H9 (cell line): Measurements from ENCODE around the gene GPC3. TPM values are rescaled to one million over a fixed set of nuclear protein-coding genes. Genes with fewer than 3 reads are reported as not detected.

ENCODE experiments used
- DNase-seq: peaks from one replicate; pipeline ENCODE4 v3.0.0-alpha.2; 2017
- H2AFZ ChIP-seq: one replicate; pipeline ENCODE4 v1.6.1; 2013; ENCODE audit warnings: mild to moderate bottlenecking, low read length, control low read depth, moderate library complexity
- H2AK5ac ChIP-seq: 2 replicates; pipeline ENCODE4 v1.6.1; 2013; ENCODE audit warnings: low read length, control low read depth, mixed read lengths; ENCODE audit not compliant: insufficient read length
- H2BK120ac ChIP-seq: one replicate; pipeline ENCODE4 v1.6.1; 2013; ENCODE audit warnings: low read depth, mild to moderate bottlenecking, low read length, control low read depth, inconsistent platforms; ENCODE audit not compliant: poor library complexity, severe bottlenecking
- H2BK12ac ChIP-seq: 2 replicates; pipeline ENCODE4 v1.6.1; 2013; ENCODE audit warnings: low read length, control low read depth, mixed read lengths, low read depth; ENCODE audit not compliant: insufficient read length
- H2BK15ac ChIP-seq: 2 replicates; pipeline ENCODE4 v1.6.1; 2013; ENCODE audit warnings: low read depth, low read length, control low read depth
- H2BK20ac ChIP-seq: one replicate; pipeline ENCODE4 v1.6.1; 2013; ENCODE audit warnings: low read depth, mild to moderate bottlenecking, low read length, control low read depth, inconsistent platforms; ENCODE audit not compliant: poor library complexity, severe bottlenecking
- H2BK5ac ChIP-seq: 2 replicates; pipeline ENCODE4 v1.6.1; 2013; ENCODE audit warnings: low read length, control low read depth, mixed read lengths; ENCODE audit not compliant: insufficient read length
- H3K14ac ChIP-seq: 2 replicates; pipeline ENCODE4 v1.6.1; 2013; ENCODE audit warnings: low read length, control low read depth; ENCODE audit not compliant: insufficient read depth
- H3K18ac ChIP-seq: 2 replicates; pipeline ENCODE4 v1.6.1; 2013; ENCODE audit warnings: low read depth, mild to moderate bottlenecking, mixed read lengths, low read length, control low read depth; ENCODE audit not compliant: insufficient read length
- H3K23ac ChIP-seq: 2 replicates; pipeline ENCODE4 v1.6.1; 2013; ENCODE audit warnings: low read length, control low read depth, mixed read lengths, low read depth; ENCODE audit not compliant: insufficient read length
- H3K23me2 ChIP-seq: 2 replicates; pipeline ENCODE4 v1.6.1; 2013; ENCODE audit warnings: low read depth, mild to moderate bottlenecking, mixed read lengths, low read length, control low read depth; ENCODE audit not compliant: insufficient read length, poor library complexity, severe bottlenecking
- H3K27ac ChIP-seq: 2 replicates; pipeline ENCODE4 v1.5.1; 2013; ENCODE audit warnings: low read length, control low read depth, mixed read lengths, low read depth; ENCODE audit not compliant: insufficient read length
- H3K27me3 ChIP-seq: 2 replicates; pipeline ENCODE4 v1.6.1; 2013; ENCODE audit warnings: low read length, control low read depth, inconsistent platforms; ENCODE audit not compliant: insufficient read depth
- H3K4ac ChIP-seq: 2 replicates; pipeline ENCODE4 v1.6.1; 2013; ENCODE audit warnings: low read depth, mild to moderate bottlenecking, control low read depth, inconsistent platforms, low read length, moderate library complexity
- H3K4me1 ChIP-seq: 2 replicates; pipeline ENCODE4 v1.6.1; 2013; ENCODE audit warnings: low read length, control low read depth, inconsistent platforms; ENCODE audit not compliant: insufficient read depth
- H3K4me2 ChIP-seq: 2 replicates; pipeline ENCODE4 v1.6.1; 2013; ENCODE audit warnings: low read length, control low read depth, mixed read lengths; ENCODE audit not compliant: insufficient read length, insufficient read depth
- H3K56ac ChIP-seq: 2 replicates; pipeline ENCODE4 v1.6.1; 2013; ENCODE audit warnings: low read depth, mild to moderate bottlenecking, mixed read lengths, low read length, control low read depth; ENCODE audit not compliant: insufficient read length
- H3K79me1 ChIP-seq: 2 replicates; pipeline ENCODE4 v1.6.1; 2013; ENCODE audit warnings: low read depth, mild to moderate bottlenecking, moderate library complexity, low read length, control low read depth, inconsistent platforms; ENCODE audit not compliant: insufficient read depth, poor library complexity, severe bottlenecking
- H3K79me2 ChIP-seq: 2 replicates; pipeline ENCODE4 v1.6.1; 2013; ENCODE audit warnings: low read length, control low read depth, inconsistent platforms; ENCODE audit not compliant: insufficient read depth
- H3K9ac ChIP-seq: 2 replicates; pipeline ENCODE4 v1.6.1; 2013; ENCODE audit warnings: low read length, control low read depth, mixed read lengths; ENCODE audit not compliant: insufficient read length; ENCODE audit errors: extremely low read depth
- H3K9me3 ChIP-seq: one replicate; pipeline ENCODE4 v1.6.1; 2013; ENCODE audit warnings: low read depth, low read length, inconsistent platforms; ENCODE audit not compliant: control insufficient read depth
- H3T11ph ChIP-seq: one replicate; pipeline ENCODE4 v1.6.1; 2013; ENCODE audit warnings: mild to moderate bottlenecking, low read length, control low read depth, inconsistent platforms
- H4K20me1 ChIP-seq: one replicate; pipeline ENCODE4 v1.6.1; 2013; ENCODE audit not compliant: control insufficient read depth, insufficient read length, insufficient read depth
- H4K5ac ChIP-seq: 2 replicates; pipeline ENCODE4 v1.6.1; 2013; ENCODE audit warnings: low read depth, mild to moderate bottlenecking, mixed read lengths, low read length, control low read depth; ENCODE audit not compliant: insufficient read length
- H4K8ac ChIP-seq: replicated peaks from 2 replicates; pipeline ENCODE4 v1.6.1; 2013; ENCODE audit warnings: low read length, control low read depth, mixed read lengths, low read depth; ENCODE audit not compliant: insufficient read length
- H4K91ac ChIP-seq: 2 replicates; pipeline ENCODE4 v1.6.1; 2013; ENCODE audit warnings: low read depth, mild to moderate bottlenecking, moderate library complexity, mixed read lengths, low read length, control low read depth; ENCODE audit not compliant: insufficient read length
- H3K27ac Mint-ChIP-seq, 3 experiments: 2 replicates in 2 of 3; 3 replicates in 1 of 3; pipeline ENCODE4 v1.8.0; 2020 to 2021; ENCODE audit warnings: mixed read lengths in 3 of 3, mild to moderate bottlenecking in 1 of 3, moderate library complexity in 1 of 3
- H3K27me3 Mint-ChIP-seq: 2 replicates; pipeline ENCODE4 v1.8.0; 2021; ENCODE audit warnings: low read depth, mild to moderate bottlenecking, moderate library complexity, mixed read lengths
- H3K36me3 Mint-ChIP-seq, 3 experiments: 2 replicates in 2 of 3; 3 replicates in 1 of 3; pipeline ENCODE4 v1.8.0; 2020 to 2021; ENCODE audit warnings: low read depth in 3 of 3, mixed read lengths in 3 of 3; ENCODE audit not compliant: insufficient read depth in 1 of 3
- H3K4me1 Mint-ChIP-seq, 2 experiments: 2 replicates each; pipeline ENCODE4 v1.8.0; 2020; ENCODE audit warnings: mixed read lengths in 2 of 2
- H3K4me3 Mint-ChIP-seq, 2 experiments: 2 replicates in 1 of 2; 3 replicates in 1 of 2; pipeline ENCODE4 v1.8.0; 2020 to 2021; ENCODE audit warnings: mild to moderate bottlenecking in 2 of 2, mixed read lengths in 2 of 2, moderate library complexity in 1 of 2
- H3K9me3 Mint-ChIP-seq, 2 experiments: 2 replicates in 1 of 2; 3 replicates in 1 of 2; pipeline ENCODE4 v1.8.0; 2020; ENCODE audit warnings: mild to moderate bottlenecking in 2 of 2, mixed read lengths in 2 of 2, moderate library complexity in 1 of 2
- CTCF ChIP-seq: fragments of 200-600 bp; sonication (generic); conservative IDR thresholded peaks from 3 replicates; pipeline ENCODE4 v1.8.0; 2021; ENCODE audit warnings: antibody characterized with exemption, mild to moderate bottlenecking
- WGBS: extraction: QIAGEN DNeasy Blood & Tissue Kit; methylation state at CpG from one replicate; pipeline ENCODE4 v1.1.7; 2013; ENCODE audit warnings: missing lambda C conversion rate, low lambda C conversion rate, mixed read lengths; ENCODE audit not compliant: insufficient read length; ENCODE audit errors: extremely low coverage; 5-methylcytosine and 5-hydroxymethylcytosine counted together
- total RNA-seq: library from RNA; stranded (reverse); gene quantifications from 2 replicates; pipeline ENCODE4 v1.2.1, GENCODE V29; 2021

GPC3 gene
- total RNA-seq, 1 experiment from 2014 or later = 108 TPM

GRCh38 chrX:133840415-133840814 is 145.0 kb downstream of the GPC3 start:
- Histone ChIP-seq H2AFZ (no peak overlapping the region), H4K20me1 (no peaks in the 10 kb centered on the region), H2AK5ac (no peak overlapping the region), H4K91ac (no peak overlapping the region), H3K79me2 (no peaks in the 10 kb centered on the region), H3K27me3 (no peaks in the 10 kb centered on the region; the same call in 1 of the 2 replicates), H2BK12ac (no peak overlapping the region), H2BK15ac (no peak overlapping the region), H2BK20ac (no peak overlapping the region), H3K14ac (no peak overlapping the region), H4K5ac (no peak overlapping the region), H3K27ac (no peak overlapping the region), H3K4me1 (0 out of 2 replicates have a peak, but pooled peaks cover 3% of the 10 kb centered on the region), H4K8ac (no peak overlapping the region), H2BK120ac (no peak overlapping the region), H3K79me1 (no peaks in the 10 kb centered on the region), H3K9ac (no peak overlapping the region), H3K23me2 (no peaks in the 10 kb centered on the region), H3K4me2 (no peak overlapping the region), H2BK5ac (no peak overlapping the region), H3T11ph (no peak overlapping the region), H3K56ac (no peak overlapping the region), H3K4ac (no peak overlapping the region), H3K23ac (no peak overlapping the region), H3K18ac (no peak overlapping the region), H3K9me3 (no peaks in the 10 kb centered on the region)
- Mint-ChIP-seq H3K9me3 (no peaks in the 10 kb centered on the region), H3K4me1 (peaks cover 13 to 19% of the 10 kb centered on the region in 2 experiments), H3K27me3 (no peaks in the 10 kb centered on the region; the same call in 1 of the 2 replicates), H3K27ac (no peak overlapping the region), H3K4me3 (no peak overlapping the region), H3K36me3 (peaks cover 2 to 9% (median 3%) of the 10 kb centered on the region in 3 experiments; a peak in 2 of 7 replicates)
- no peak for TF ChIP-seq CTCF
- no peak for DNase-seq
- WGBS = no CpG with 5 or more reads among the region's 2 CpGs
